Measurements from ENCODE around the gene GRK3. TPM values are rescaled to one million over a fixed set of nuclear protein-coding genes. Genes with fewer than 3 reads are reported as not detected.

Gene GRK3
- total RNA-seq = 2.4 and 2.7 TPM in 2 replicates

GRCh38 chr22:25564320-25564978, at the start of gene GRK3:
Gene GRK3 (plus strand): TSS chr22:25564675. CDS start chr22:25565041, 366 bp downstream.

GRCh38 chr22:25741692-25742626, 177.5 kb downstream of the GRK3 start, which contains the start of gene MYO18B:
Gene MYO18B (plus strand): TSS chr22:25742188. CDS start chr22:25761093, 18,905 bp downstream.

Small RNA genes within 50 kb of the gene (small RNA-seq; reads per million reads assigned to genes)
- gene RNA5SP494 = not detected

Other genes with a start within 250 kb of the GRK3 start
- gene MYO18B, start 177.5 kb downstream of the GRK3 start, total RNA-seq = under 0.01 TPM in 1 of 2 replicates, not detected in the other